G401.6 (cell line): Measurements from ENCODE around the gene HS6ST1.

Source experiments
- FAIRE-seq: peaks from 2 replicates; lab custom pipeline; 2012; peaks lifted over from hg19 to GRCh38; lab: Jason Lieb, UNC

Gene HS6ST1

GRCh38 chr2:128318776-128319464, at the start of gene HS6ST1:
HS6ST1 (minus strand) TSS chr2:128318868; CDS start chr2:128318563, 305 bp downstream.
- no peak for FAIRE-seq

GRCh38 chr2:128367601-128368359, 49.1 kb upstream of the HS6ST1 start:
- FAIRE-seq, result no peak

- FAIRE-seq, result no peak
Observed at GRCh38 chr2:128366713-128367511, 48.2 kb upstream of the HS6ST1 start.

GRCh38 chr2:128365217-128365905, 46.7 kb upstream of the HS6ST1 start:
- FAIRE-seq, result no peak

- no peak for FAIRE-seq
Observed at GRCh38 chr2:128364441-128364911, 45.8 kb upstream of the HS6ST1 start.

GRCh38 chr2:128363934-128364361, 45.3 kb upstream of the HS6ST1 start:
- no peak for FAIRE-seq

GRCh38 chr2:128362889-128363228, 44.2 kb upstream of the HS6ST1 start:
- FAIRE-seq, result peak; percentile 72

GRCh38 chr2:128362176-128362888, 43.7 kb upstream of the HS6ST1 start:
- FAIRE-seq, result no peak

GRCh38 chr2:128361376-128362131, 42.9 kb upstream of the HS6ST1 start:
- FAIRE-seq, result no peak

GRCh38 chr2:128360711-128361110, 42.0 kb upstream of the HS6ST1 start:
- FAIRE-seq, result no peak

- FAIRE-seq, result no peak
Observed at GRCh38 chr2:128359841-128360240, 41.2 kb upstream of the HS6ST1 start.

- FAIRE-seq, result no peak
Observed at GRCh38 chr2:128358941-128359731, 40.5 kb upstream of the HS6ST1 start.

- no peak for FAIRE-seq
Observed at GRCh38 chr2:128357506-128358370, 39.1 kb upstream of the HS6ST1 start.

- no peak for FAIRE-seq
Observed at GRCh38 chr2:128356127-128356526, 37.5 kb upstream of the HS6ST1 start.

- FAIRE-seq, result no peak
Observed at GRCh38 chr2:128354726-128355470, 36.2 kb upstream of the HS6ST1 start.

GRCh38 chr2:128354161-128354560, 35.5 kb upstream of the HS6ST1 start:
- no peak for FAIRE-seq

- no peak for FAIRE-seq
Observed at GRCh38 chr2:128350736-128351135, 32.1 kb upstream of the HS6ST1 start.

- no peak for FAIRE-seq
Observed at GRCh38 chr2:128348701-128349100, 30.0 kb upstream of the HS6ST1 start.
